Activated CD8-positive, alpha-beta memory T cell treated with anti-CD3 and anti-CD28 coated beads, Interleukin-2, amount 50 U/mL, for 4 hours (primary cell): Measurements from ENCODE around the gene NCKAP1.

ENCODE experiments used
- DNase-seq: peaks from one replicate; pipeline ENCODE4 v3.0.0-alpha.2; 2020

Gene NCKAP1

DNA sequence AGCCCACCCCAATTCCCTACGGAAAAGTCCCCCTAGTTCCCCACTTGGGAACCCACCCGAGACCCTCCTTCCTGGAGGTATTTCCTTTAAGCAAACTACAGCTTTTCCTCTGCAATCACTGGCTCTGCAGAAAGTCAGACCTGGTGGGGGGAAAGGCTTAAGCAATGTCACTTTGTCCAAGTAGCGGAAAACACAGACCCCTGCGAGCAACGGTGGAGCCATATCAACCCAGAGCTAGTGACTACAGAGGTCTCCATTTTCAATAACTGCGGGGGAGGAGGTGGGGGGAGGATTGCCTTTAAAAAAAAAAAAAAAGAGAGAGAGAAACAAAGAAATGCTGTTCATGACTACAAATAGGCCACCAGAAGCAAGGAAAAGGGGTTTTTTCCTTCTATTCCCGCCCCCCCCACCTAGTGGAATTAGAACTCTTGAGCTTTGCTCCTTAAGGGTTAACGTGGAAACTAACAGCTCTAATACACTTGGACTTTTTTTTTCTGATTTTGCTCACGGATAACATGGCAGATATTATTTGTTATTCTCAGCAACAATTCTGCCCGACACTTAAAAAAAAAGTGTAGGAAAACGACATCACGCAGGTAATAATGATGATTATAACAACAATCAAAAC lies 170.7 kb downstream of the NCKAP1 start:
- DNase-seq = no peak

- DNase-seq = no peak
Observed at GRCh38 chr2:182866461-182867406, 171.5 kb downstream of the NCKAP1 start, which contains the start of gene FRZB. TSS of gene FRZB (minus strand) at chr2:182866637. CDS start at chr2:182866552, 85 bp downstream.

GRCh38 chr2:182866095-182866460 lies 172.2 kb downstream of the NCKAP1 start:
- DNase-seq = no peak

DNA sequence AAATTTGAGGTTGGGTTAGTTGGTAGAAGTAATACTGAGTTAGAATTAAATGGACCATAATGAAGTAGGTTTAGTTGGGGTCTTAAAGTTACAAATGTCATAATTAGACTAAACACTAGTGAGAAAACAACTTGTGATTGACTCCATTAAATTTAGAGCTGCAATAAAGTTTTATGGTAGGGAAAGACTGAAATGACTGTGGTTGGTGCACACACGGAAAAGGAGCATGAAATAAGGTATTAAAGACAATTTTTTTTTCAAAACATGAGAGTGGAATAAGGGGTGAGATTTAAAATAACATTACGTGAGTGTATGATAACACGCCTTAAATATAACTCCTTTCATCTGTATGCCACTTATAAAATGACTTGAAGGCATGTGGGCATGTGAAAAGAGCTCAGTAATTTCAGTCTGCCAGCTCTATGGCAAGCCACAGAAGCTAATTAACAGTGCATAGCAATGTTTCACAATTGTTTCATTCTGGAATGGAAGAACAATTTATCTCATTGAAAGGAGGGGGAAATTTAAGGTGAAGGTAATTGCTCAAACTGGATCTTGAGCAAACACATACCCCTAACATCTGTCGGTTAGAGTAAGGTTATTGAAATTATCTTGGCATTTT lies 173.2 kb downstream of the NCKAP1 start:
- no peak for DNase-seq

DNA sequence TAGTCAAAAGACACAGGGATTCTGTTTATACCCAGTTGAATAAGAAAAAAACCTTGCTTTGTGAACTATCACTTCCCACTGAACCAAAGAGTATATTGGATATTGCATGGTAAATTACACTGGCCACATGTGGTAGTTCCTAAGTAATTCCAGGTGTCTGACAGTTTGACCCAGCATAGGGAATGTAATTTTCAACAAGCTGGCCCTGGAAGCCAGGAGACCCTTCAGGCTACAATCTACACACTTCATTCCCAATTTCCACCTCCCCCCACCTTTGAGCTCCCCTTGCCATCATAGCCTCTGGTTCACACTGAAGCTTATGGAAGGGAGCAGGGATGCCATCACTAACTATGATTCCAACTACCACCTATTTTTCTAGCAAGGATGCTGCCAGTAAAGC lies 174.6 kb downstream of the NCKAP1 start:
- DNase-seq = no peak

DNA sequence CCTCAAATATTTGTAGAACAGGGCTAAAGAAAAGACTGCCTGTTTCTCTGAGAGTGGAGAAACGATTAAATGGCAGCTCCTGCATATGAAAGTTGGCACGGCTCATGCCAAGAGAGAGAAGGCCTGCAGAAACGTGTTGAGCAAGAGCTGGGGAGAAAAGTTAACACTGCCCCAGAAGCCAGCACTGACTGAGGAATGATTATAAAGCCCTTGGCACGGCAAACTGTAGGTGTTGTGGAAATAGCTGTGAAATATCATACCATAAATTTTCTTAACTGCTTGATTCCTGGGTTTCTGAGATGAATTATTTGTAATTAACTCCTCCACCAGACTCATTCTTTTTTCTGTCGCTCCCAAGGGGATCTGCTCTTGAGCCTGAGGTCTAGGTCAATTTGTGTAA lies 176.2 kb downstream of the NCKAP1 start:
- no peak for DNase-seq

DNA sequence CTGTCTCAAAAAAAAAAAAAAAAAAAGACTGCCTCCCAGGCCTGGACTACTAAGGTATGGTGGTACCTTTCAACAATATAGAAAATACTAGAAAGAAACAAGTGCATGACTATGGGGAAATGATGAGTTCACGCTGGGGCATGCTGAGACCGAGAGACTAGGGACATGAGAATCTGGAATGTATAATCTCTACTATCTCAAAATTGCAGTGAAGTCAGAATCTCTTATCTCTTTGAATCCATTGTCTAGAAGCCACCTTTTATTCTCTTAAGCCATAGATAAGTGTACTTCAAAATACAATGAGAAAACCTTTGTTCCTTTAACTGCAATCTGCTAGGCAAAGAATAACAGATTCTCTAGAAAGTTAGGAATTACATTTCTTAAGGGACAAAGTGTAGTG lies 177.4 kb downstream of the NCKAP1 start:
- DNase-seq = no peak
